Breast epithelium (tissue), 4 donors: ENCODE results near the gene AGBL1. TPM values are rescaled to one million over a fixed set of nuclear protein-coding genes. Genes with fewer than 3 reads are reported as not detected.

ENCODE experiments used
- DNase-seq, 2 donors: peaks; one replicate each; pipeline ENCODE4 v3.0.0-alpha.2; 2019; ENCODE audit warnings: low spot score in 2 of 2
- H3K27ac ChIP-seq, 2 donors: fragments of 200-600 bp; sonication (generic) in 1 of 2; one replicate each; pipeline ENCODE4 v1.5.1; 2016 to 2019; ENCODE audit warnings: mild to moderate bottlenecking in 1 of 2
- H3K27me3 ChIP-seq, 2 donors: fragments of 200-600 bp; sonication (generic) in 1 of 2; one replicate each; pipeline versions ENCODE4 v1.5.1 to v1.6.0; 2017 to 2019; ENCODE audit warnings: control low read depth in 1 of 2, mild to moderate bottlenecking in 1 of 2
- H3K36me3 ChIP-seq: fragments of 200-600 bp; one replicate; pipeline ENCODE4 v1.5.1; 2019
- H3K4me1 ChIP-seq, 2 donors: fragments of 200-600 bp; sonication (generic); one replicate each; pipeline ENCODE4 v1.5.1; 2016 to 2019; ENCODE audit warnings: control low read depth in 1 of 2
- H3K4me3 ChIP-seq, 3 donors: fragments of 200-600 bp; sonication (generic); 1 replicate in 2 of 3; 2 replicates in 1 of 3; pipeline ENCODE4 v1.5.1; 2016 to 2019; ENCODE audit warnings: mild to moderate bottlenecking in 3 of 3, moderate library complexity in 2 of 3
- H3K9me3 ChIP-seq, 2 donors: fragments of 200-600 bp; sonication (generic) in 1 of 2; one replicate each; pipeline ENCODE4 v1.5.1; 2016 to 2019; ENCODE audit warnings: control low read depth in 1 of 2
- POLR2A ChIP-seq: fragments of 450-650 bp; IDR thresholded peaks from one replicate; pipeline ENCODE4 v1.6.1; 2016; ENCODE audit warnings: antibody characterized with exemption, mild to moderate bottlenecking, moderate library complexity
- POLR2AphosphoS5 ChIP-seq, 3 donors: sonication (generic); formaldehyde crosslinking; IDR thresholded peaks; one replicate each; pipeline ENCODE4 v1.6.1; 2017; ENCODE audit warnings: antibody characterized with exemption in 3 of 3
- intact Hi-C: fragments of 100-400 bp; cut with DNase I; formaldehyde crosslinking; loops from one replicate; pipeline ENCODE4 v1.15.1; 2023; ENCODE audit warnings: low total_unique reads
- total RNA-seq, 3 donors: library from RNA; depleted of rRNA; stranded (reverse); fragments of >200 nt; gene quantifications; one replicate each; pipeline ENCODE4 v1.1.0, GENCODE V29; 2016
- TF ChIP-seq, protein P1 (sequence below), 3 donors: fragments of 450-650 bp; IDR thresholded peaks; one replicate each; pipeline ENCODE4 v1.5.1; 2016 to 2017; ENCODE audit warnings: antibody characterized with exemption in 3 of 3, mild to moderate bottlenecking in 3 of 3, moderate library complexity in 3 of 3

The AGBL1 gene
- total RNA-seq, 3 donors from 2014 or later: not detected

DNA sequence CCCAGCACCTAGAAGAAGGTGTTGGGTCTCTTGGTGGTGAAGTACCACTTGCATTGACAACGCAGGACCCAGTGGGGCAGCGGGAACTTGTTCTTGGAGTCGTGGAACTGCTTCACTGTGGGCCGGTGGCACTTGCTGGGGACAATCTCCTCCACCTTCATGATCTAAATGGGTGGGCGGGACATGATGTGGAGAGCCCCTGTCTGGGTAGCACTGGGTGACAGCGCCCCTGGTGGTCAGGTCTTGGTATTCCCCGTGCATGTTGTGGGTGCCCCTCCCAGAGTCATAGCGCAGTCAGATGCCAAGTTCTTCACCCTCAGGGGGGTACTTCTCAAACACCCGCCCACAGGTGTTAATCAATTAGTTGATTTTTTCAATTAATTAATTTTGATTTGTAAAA is 60.2 kb downstream of the AGBL1 start:
- H3K36me3 ChIP-seq: no peaks in the 10 kb centered on the region
- H3K9me3 ChIP-seq: peaks cover 0 to 3% of the 10 kb centered on the region in 2 donors
- H3K27me3 ChIP-seq: no peaks in the 10 kb centered on the region
- H3K4me1 ChIP-seq: no peaks in the 10 kb centered on the region
- no peak for DNase-seq
- no peak overlapping the region for H3K4me3 ChIP-seq
- intact Hi-C loops: no loop called here
- no peak overlapping the region for H3K27ac ChIP-seq
- TF ChIP-seq POLR2AphosphoS5 (IDR thresholded peaks at IDR 0.05) (no peak), POLR2A (no peak)
- TF ChIP-seq, protein P1, sequence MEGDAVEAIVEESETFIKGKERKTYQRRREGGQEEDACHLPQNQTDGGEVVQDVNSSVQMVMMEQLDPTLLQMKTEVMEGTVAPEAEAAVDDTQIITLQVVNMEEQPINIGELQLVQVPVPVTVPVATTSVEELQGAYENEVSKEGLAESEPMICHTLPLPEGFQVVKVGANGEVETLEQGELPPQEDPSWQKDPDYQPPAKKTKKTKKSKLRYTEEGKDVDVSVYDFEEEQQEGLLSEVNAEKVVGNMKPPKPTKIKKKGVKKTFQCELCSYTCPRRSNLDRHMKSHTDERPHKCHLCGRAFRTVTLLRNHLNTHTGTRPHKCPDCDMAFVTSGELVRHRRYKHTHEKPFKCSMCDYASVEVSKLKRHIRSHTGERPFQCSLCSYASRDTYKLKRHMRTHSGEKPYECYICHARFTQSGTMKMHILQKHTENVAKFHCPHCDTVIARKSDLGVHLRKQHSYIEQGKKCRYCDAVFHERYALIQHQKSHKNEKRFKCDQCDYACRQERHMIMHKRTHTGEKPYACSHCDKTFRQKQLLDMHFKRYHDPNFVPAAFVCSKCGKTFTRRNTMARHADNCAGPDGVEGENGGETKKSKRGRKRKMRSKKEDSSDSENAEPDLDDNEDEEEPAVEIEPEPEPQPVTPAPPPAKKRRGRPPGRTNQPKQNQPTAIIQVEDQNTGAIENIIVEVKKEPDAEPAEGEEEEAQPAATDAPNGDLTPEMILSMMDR (IDR thresholded peaks at IDR 0.05): no peak

DNA sequence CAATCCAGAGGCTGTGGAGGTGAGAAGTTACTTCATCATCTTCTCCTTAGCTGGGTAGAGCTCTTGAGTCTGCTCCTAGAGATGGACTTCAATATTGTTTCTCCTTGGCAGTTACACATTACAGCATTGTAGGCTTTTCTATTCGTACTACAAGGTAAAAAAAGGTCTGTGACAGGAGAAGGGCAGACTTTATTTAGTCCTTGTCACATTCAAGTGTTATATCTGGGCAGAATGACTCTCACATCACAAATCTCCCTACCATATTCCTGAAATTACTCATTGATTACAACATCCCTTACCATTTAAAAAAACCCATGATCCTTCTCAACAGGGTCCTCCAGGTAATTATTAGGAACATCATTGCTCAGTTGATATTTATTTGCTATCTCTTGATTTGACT is 75.0 kb downstream of the AGBL1 start:
- intact Hi-C loops: no loop called here
- Histone ChIP-seq H3K4me1 (no peaks in the 10 kb centered on the region), H3K4me3 (no peak overlapping the region), H3K27me3 (no peaks in the 10 kb centered on the region), H3K36me3 (no peaks in the 10 kb centered on the region), H3K27ac (no peak overlapping the region), H3K9me3 (peaks cover 5 to 7% of the 10 kb centered on the region in 2 donors)
- no peak for TF ChIP-seq POLR2AphosphoS5 (IDR thresholded peaks at IDR 0.05)
- TF ChIP-seq, protein P1 (IDR thresholded peaks at IDR 0.05): no peak
- no peak for TF ChIP-seq POLR2A
- DNase-seq: no peak

DNA sequence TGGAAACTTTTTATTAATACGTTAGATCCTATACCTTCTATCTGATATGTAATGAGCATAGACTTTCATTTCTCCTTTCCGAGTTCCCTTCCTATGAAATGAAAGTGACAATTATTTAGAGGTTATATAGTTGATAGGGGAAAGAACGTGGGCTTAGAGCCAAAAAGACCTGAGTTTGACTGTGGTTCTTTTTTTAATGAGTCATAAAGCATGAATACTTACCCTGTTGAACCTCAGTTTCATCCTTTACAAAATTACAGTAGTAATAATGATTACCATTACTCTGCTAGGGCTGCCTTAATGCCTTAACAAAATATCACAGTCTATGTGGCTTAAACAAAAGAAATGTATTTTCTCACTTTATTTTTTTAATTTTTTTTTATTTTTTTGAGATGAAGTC is 75.9 kb downstream of the AGBL1 start:
- TF ChIP-seq POLR2A (no peak), POLR2AphosphoS5 (IDR thresholded peaks at IDR 0.05) (no peak)
- TF ChIP-seq, protein P1 (IDR thresholded peaks at IDR 0.05): no peak
- intact Hi-C loops: no loop called here
- Histone ChIP-seq H3K4me3 (no peak overlapping the region), H3K27me3 (no peaks in the 10 kb centered on the region), H3K9me3 (peaks cover 5 to 7% of the 10 kb centered on the region in 2 donors), H3K4me1 (no peaks in the 10 kb centered on the region), H3K36me3 (no peaks in the 10 kb centered on the region), H3K27ac (no peak overlapping the region)
- DNase-seq: no peak

DNA sequence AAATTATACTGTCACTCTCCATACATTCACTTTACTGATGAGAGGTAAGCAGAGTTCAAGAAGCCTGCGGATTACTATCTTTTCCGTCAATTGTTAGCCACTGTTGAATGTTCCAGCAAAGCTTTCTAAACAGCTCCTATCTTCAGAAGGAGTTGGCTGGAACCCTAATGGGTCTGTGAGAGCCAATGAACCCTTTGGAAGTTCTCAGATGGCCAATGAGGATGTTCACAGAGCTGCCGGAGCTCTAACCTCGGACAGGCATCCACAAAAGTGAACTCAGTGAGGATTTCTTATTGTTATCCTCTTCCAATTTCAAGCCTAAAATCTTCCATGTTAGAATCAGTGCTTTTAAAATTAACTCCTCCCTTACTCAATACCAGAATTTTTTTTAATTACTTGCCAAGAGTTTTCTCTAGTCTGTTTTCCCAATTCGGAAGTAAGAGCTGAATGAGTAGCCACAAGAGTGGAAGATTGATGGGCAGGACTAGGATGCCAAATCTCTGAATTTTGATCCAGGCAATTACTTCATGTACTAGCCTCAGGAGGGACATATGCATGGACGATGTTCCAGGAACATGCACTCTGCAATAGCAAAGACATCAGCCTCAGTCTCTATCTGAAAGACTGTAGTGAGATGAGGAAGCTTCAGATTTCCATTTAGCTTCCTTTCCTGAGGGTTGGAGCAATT is 78.1 kb downstream of the AGBL1 start:
- no peak for DNase-seq
- TF ChIP-seq, protein P1 (IDR thresholded peaks at IDR 0.05): no peak
- TF ChIP-seq POLR2A: no peak
- no peak for TF ChIP-seq POLR2AphosphoS5 (IDR thresholded peaks at IDR 0.05)
- Histone ChIP-seq H3K9me3 (no peaks in the 10 kb centered on the region), H3K36me3 (no peaks in the 10 kb centered on the region), H3K4me3 (no peak overlapping the region), H3K27me3 (peaks cover 0 to 4% of the 10 kb centered on the region in 2 donors), H3K4me1 (no peaks in the 10 kb centered on the region), H3K27ac (no peak overlapping the region)
- intact Hi-C loops: no loop called here

DNA sequence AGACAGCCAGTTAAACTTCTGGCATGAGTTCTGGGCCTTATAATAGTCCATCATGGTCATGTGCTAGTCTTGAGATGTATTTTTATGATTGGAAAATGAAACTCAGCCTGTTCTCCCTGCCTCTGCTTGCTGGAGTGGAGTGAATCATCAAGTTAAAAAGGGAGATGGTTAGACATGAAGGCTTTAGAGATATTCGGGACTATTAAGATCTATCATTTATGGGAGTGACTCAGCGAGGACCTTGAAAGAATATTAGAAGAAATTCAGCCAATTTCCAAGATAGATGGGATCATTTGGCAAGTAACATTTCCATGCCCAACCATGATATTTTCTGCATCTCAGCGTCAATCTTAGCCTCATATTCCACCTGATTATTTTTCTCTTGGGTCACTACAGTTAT is 79.8 kb downstream of the AGBL1 start:
- DNase-seq: no peak
- H3K4me1 ChIP-seq: no peaks in the 10 kb centered on the region
- no peaks in the 10 kb centered on the region for H3K9me3 ChIP-seq
- no peaks in the 10 kb centered on the region for H3K36me3 ChIP-seq
- intact Hi-C loops: no loop called here
- H3K4me3 ChIP-seq: no peak overlapping the region
- TF ChIP-seq POLR2AphosphoS5 (IDR thresholded peaks at IDR 0.05) (no peak), POLR2A (no peak)
- TF ChIP-seq, protein P1 (IDR thresholded peaks at IDR 0.05): no peak
- H3K27me3 ChIP-seq: peaks cover 0 to 5% of the 10 kb centered on the region in 2 donors
- no peak overlapping the region for H3K27ac ChIP-seq
